Kidney epithelial cell (primary cell): Measurements from ENCODE around the gene LIN28B. TPM values are rescaled to one million over a fixed set of nuclear protein-coding genes. Genes with fewer than 3 reads are reported as not detected.
"Not testable (repeated sequence)": the region's sequence is repeated elsewhere in the genome, so short reads cannot be mapped to it uniquely, and the experiment has no call there.

Experiments
- DNase-seq: peaks from one replicate; pipeline ENCODE4 v3.0.0-alpha.2; 2010; ENCODE audit warnings: low read depth
- H3K27me3 ChIP-seq: 2 replicates; pipeline ENCODE4 v1.6.0; 2011; ENCODE audit warnings: low read length; ENCODE audit not compliant: control insufficient read depth, insufficient read depth
- H3K36me3 ChIP-seq: 2 replicates; pipeline ENCODE4 v1.5.1; 2011; ENCODE audit warnings: low read length; ENCODE audit not compliant: control insufficient read depth, insufficient read depth
- H3K4me3 ChIP-seq: 2 replicates; pipeline ENCODE4 v1.5.1; 2011; ENCODE audit warnings: low read depth, mild to moderate bottlenecking, control low read depth, low read length
- CTCF ChIP-seq: IDR thresholded peaks from 2 replicates; pipeline ENCODE4 v1.5.1; 2011; ENCODE audit warnings: mild to moderate bottlenecking, moderate library complexity, low read length, control low read depth, inconsistent platforms; ENCODE audit not compliant: insufficient read depth, poor library complexity, severe bottlenecking
- total RNA-seq: library from RNA; depleted of rRNA; stranded (reverse); fragments of >200 nt; gene quantifications from 2 replicates; pipeline ENCODE4 v1.2.3, GENCODE V29; 2015

The LIN28B gene
- total RNA-seq, 1 donor from 2014 or later = 0.92 TPM

GRCh38 chr6:104984831-104985230 lies 27.9 kb downstream of the LIN28B start:
- H3K36me3 ChIP-seq = no peaks in the 10 kb centered on the region
- no peak for TF ChIP-seq CTCF
- DNase-seq = no peak
- no peaks in the 10 kb centered on the region for H3K27me3 ChIP-seq
- H3K4me3 ChIP-seq = no peak overlapping the region

GRCh38 chr6:104985875-104986274 lies 29.0 kb downstream of the LIN28B start:
- DNase-seq, H3K36me3 ChIP-seq, H3K4me3 ChIP-seq, H3K27me3 ChIP-seq: not testable (repeated sequence)

- no peaks in the 10 kb centered on the region for H3K27me3 ChIP-seq
- no peak for DNase-seq
- H3K36me3 ChIP-seq = no peaks in the 10 kb centered on the region
- no peak for TF ChIP-seq CTCF
- H3K4me3 ChIP-seq = no peak overlapping the region
These were observed 29.7 kb downstream of the LIN28B start for GRCh38 chr6:104986625-104987024.

- no peaks in the 10 kb centered on the region for H3K27me3 ChIP-seq
- TF ChIP-seq CTCF = no peak
- no peak overlapping the region for H3K4me3 ChIP-seq
- DNase-seq = no peak
- no peaks in the 10 kb centered on the region for H3K36me3 ChIP-seq
These were observed 30.3 kb downstream of the LIN28B start for GRCh38 chr6:104987218-104987617.

- TF ChIP-seq CTCF = no peak
- H3K4me3 ChIP-seq = no peak overlapping the region
- H3K27me3 ChIP-seq = no peaks in the 10 kb centered on the region
- no peak for DNase-seq
- no peaks in the 10 kb centered on the region for H3K36me3 ChIP-seq
These were observed 33.2 kb downstream of the LIN28B start for GRCh38 chr6:104990085-104990484.

GRCh38 chr6:104991062-104991461 lies 34.2 kb downstream of the LIN28B start:
- not testable (repeated sequence) for H3K4me3 ChIP-seq, DNase-seq, H3K36me3 ChIP-seq, H3K27me3 ChIP-seq

- DNase-seq, H3K4me3 ChIP-seq, H3K36me3 ChIP-seq, H3K27me3 ChIP-seq: not testable (repeated sequence)
These were observed 36.7 kb downstream of the LIN28B start for GRCh38 chr6:104993576-104993975.

GRCh38 chr6:104995989-104996617 lies 39.2 kb downstream of the LIN28B start:
- Histone ChIP-seq H3K4me3 (no peak overlapping the region), H3K27me3 (no peaks in the 10 kb centered on the region), H3K36me3 (no peaks in the 10 kb centered on the region)
- no peak for DNase-seq
- no peak for TF ChIP-seq CTCF
